Medulla oblongata (tissue), 1 donor: ENCODE data around the gene ADRA1B.
A peak's percentile ranks its signal among the peaks of the same experiment; 100 is the strongest.

ENCODE experiments used
- DNase-seq: peaks from one replicate; pipeline ENCODE4 v3.0.0-alpha.2; 2015; ENCODE audit errors: extremely low spot score

ADRA1B gene

DNA sequence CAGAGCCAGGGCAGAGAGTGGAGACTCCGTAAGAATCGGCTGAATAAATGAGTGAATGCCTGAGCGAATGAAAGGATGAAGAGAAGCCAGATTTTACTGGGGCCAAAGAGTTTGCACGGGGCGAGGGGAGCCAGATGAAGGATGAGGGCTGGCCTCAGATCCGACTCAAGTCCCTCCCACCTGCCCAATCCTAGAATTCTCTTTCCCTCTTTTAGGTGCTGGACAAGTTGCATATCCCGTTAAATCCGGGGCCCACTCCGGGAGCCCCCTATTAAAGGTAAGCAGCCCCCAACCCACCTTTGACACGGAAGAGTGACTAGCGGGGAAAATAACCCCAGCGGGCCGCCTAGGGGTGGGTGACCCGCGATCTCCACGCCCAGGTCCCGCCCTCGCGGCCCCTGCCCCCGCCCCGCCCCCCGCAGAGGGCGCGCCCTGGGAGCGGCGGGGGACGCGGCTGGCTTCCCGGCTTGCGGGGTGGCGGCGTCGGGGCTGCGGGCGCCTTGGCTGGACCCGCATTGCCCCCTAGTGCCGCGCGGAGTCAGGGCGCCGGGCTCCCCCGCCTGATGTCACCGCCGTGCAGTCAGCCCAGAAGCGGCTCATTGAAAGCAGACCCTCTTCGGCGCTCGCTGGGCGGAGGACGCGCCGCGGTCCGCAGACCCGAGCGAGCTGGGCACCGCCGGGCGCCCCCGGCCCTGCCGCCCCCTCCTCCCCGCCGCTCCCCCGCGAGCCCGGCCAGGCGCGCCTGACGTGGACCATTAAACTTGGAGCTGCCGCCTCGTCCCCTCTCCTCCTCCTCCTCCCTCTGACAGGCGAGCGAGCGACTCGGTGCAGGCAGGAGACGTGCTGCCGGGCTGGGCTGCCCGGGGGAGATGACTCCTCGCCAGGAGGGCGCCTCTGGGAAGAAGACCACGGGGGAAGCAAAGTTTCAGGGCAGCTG lies at the start of gene ADRA1B:
Gene ADRA1B (plus strand): TSS at position 579 of the 937 bp plus-strand sequence. CDS start 424 bp downstream, outside the sequence.
- DNase-seq: peak; percentile 60

DNA sequence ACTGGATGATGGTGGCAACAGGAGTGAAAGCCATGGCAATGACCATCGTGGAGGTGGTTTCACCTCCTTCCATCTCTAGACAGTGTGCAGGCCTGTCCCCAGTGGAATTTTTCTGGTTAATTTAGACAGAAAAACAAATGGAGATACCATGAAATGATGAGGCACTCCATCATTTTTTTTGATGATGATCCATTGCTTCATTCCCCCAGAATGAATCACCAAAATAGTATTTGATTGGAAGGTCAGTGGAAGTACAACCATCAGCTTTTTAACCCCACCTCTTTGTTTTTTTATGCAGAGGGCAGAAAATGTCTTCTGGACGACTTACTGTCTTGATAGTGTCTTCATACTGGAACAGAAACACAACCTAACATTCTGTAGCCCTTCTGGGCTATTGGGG lies 42.6 kb upstream of the ADRA1B start:
- no peak for DNase-seq

DNA sequence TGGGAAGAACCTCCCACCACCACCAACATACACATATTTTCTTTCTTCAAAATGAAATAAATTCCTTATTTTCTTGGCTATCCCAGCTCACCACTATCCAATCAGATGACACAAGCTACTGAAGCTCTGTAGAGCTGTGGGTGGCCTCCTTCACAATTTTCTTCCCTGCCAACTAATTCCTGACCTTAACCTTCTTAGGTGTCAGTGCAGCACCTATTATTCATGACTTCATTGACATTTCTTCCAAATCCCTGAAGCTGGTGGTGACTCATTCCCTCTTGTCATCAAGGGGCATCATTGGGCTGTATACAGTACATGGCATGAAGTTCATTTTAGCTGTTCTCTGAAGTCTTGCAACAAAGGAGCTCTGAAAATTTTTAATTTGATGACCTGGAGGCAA lies 42.0 kb upstream of the ADRA1B start:
- DNase-seq: no peak

DNA sequence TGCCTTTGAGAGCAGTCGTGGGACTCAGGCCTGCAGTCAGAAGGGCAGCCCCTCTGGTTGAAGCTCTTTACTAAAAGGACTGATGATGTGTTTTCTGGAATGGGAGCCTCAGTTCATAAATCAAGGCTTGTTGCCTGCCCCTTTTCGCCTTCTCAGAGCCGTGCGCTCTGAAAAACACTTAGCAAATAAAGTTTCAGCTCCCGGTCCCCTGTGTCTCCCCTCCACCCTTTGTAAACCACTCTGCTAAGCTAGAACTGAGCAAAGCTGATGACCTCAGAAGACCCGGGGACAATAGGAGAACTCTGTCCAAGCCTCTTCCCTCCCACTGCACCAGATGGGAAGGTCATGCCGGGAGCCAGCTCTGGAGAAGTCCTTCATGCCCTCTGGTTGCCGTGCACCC lies 39.3 kb upstream of the ADRA1B start:
- no peak for DNase-seq

DNA sequence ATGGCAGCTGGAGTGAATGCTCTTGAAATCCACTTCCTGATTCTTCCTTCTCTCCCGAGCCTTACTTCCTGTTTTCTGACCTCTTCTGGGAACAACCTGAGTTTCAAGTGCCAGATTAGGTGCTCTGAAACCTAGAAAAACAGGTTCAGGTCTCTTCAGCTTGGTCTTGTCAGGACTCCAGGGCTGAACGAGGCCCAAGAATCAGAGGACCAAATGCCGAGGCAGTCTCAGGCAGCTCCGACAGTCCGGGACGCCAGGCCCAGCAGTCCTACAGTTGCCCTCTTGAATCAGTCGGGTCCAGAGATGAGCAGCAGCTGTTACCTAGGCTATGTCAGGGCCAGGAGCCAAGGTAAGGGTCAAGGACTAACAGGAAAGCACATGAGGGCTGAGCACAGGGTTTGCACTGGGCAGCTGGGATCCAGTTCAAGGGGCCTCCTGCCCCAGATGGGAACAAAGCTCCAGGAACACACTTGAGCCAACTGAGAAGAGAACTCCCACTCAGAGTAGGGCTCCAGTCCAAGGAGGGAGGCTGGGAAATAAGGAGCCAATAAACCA lies 38.3 kb upstream of the ADRA1B start:
- peak; percentile 69 for DNase-seq

DNA sequence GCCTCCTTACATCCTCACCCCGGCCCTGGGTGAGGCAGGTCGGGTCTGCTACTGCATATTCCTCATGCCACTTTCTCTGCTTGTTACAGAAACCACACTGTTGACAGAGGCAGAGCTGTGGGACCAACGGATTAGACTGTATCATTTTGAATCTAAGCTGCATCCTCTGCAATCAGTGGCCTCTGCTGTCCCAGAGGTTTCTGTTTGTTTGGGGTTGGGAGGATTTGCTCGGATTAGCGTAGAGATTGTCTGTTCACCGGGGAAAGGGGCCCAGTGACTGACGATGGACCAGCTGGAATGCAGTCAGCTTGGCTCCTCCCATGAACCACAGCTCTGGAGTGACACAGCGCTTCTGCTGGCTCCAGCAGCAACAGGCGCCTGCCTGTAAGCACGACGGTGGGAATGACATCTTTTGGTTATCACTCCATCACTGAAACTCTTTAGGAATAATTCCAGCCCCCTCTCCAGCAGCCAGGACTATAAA lies 37.3 kb upstream of the ADRA1B start:
- peak; percentile 70 for DNase-seq

DNA sequence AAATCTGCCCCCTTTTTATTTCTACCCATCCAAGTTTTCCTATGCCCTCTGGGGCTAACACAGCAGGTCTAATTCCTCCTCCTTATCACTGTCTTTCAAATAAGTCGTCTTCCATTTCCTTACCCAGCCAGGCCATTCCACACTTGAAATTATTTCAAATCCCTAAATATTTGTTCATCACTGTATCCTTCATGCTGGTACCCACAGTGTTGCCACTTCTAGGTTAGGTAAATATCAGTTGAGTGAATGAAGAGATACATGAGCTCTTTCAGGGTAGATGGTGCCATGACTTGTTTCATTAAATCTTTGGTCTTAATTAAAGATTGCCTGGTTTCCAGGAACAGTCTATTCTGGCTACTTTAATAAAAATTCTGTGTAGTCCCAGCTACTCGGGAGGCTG lies 35.6 kb upstream of the ADRA1B start:
- no peak for DNase-seq

DNA sequence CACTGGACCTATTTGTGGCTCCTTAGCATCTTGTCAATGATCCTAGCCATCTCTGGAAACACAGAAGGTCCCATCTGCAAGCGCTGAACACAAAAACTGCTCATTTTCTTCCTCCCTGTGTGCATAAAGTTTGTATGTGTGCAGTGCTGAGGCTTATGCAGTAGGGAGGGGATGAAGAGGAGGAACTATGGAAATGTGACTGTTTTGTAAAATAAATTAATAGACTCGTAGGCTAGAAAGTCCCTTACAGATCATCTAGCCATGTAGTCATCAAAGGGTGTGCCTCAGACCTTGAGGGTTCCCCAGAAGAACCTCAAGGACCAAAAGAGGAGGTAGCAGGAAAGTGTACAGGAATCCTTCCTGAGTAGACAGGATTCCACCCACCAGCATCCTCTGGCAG lies 34.3 kb upstream of the ADRA1B start:
- no peak for DNase-seq

DNA sequence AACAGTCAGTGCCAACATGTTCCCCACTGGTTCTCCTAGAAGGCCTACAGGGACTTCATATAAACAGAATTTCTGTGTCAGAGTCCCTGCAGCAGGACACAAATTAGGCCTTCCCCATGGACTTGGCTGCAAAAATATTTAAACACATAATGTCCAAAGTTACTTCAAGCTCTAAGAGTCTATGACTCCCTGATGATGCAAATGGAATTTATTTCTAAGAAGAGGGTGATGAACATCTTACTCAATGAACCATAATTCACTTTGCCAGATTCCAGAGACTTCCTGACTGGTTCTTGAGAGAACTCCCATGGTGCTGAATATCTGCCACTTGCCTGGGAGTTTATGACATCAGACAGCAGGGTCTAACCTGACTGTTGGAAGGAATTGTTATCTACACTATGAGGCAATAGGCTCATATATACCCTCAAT lies 32.7 kb upstream of the ADRA1B start:
- no peak for DNase-seq

DNA sequence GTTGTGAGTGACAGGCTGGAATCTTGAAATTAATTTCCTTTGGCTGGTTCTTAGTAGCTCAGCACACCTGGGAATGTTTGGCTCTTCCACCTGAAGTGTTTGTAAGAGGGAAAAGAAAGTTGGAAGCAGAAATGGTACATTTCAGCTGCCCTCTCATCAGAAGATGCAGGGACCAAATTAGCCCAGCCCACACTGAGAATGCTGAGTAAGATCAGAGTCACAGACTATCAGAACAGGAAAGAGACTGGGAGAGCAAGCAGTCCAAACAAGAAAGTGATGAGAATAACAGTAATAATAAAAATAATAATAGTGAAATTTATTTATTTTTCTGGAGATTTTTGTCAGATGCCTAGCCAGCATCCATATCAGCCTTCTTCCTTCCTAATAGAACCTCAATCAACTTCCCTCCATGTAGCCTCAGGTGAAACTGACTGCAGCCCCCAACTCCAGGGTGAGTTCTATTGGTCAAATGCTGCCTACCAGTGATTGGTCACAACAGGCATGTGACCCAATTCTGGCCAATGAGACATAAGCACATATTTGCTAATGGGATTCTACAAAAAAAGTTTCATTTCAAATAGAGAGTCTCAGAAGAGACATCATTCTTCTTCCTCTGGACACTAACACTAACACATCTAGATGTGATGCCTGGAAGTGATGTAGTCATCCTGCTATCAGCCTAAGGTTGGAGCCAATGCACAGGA lies 31.2 kb upstream of the ADRA1B start:
- DNase-seq: no peak

DNA sequence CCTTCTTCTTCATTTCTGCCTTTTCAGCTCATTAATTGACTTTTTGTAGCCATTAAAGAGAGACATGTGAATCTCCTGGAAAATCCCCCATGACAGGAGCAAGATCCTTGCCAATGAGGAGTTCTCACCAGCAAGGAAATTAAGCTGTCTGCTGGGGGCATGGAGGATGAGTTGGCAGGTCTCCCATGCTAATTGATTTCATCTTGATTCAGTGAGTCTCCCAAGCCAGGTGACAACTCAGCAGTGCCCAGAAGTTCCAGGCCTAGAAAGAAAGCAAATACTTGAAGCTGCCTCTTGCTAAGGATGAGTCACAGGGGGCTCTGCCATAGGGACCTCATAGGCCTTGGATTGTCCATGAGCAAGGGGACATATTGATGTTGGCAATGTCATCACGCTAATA lies 30.0 kb upstream of the ADRA1B start:
- peak; percentile 27 for DNase-seq

DNA sequence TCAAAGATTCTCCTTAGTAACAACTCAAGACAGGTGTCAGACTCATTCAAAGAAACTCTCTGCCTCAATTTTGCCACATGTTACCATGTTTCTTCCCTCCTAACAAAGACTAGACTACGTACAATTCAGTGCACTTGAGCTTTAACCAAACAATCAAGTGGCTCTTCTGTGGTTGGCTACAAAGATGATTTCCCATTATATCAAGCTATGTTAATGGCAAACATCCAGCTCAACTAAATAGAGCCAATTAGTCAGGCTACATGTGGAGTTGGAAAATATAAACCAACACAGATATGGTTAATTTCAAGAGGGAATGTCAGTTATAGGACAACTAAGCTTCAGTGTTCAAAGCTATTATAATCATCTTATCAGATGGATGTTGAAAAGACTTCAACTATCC lies 29.2 kb upstream of the ADRA1B start:
- no peak for DNase-seq

DNA sequence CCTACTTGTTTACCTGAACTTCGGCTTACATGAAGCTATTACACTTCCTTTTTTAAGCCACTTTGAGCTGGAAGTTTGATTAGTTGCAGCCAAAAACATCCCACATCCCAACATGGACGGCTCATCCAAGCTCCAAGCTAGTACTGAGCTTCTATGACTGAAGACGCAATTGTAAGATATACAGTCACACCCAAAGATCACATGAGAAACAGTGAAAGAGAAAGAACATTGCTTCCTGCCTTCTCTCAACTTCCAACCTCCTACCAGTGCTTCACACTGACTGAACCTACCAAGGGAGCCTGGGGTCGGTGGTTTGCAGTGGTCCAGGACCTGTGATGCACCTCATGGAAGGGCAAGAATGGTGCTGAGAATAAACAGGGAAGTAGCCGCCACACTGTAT lies 27.4 kb upstream of the ADRA1B start:
- no peak for DNase-seq

DNA sequence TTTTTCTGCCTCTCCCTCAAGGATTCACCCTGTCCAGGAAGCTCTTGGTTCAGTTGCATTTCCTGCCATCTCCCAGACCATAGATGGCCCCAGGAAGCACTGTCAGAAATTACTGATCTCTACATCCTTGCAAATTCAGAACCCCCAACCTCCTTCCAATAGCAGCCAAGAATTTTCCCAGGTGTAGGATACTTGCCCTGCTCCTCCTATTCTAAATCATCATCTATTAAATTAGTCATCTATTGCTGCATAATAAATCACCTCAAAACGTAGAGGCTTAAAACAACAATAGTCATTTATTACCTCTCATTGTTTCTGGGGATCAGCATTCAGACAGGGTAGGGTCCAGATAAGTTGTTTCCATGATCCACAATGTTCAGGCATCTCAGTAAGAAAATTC lies 26.1 kb upstream of the ADRA1B start:
- DNase-seq: no peak

DNA sequence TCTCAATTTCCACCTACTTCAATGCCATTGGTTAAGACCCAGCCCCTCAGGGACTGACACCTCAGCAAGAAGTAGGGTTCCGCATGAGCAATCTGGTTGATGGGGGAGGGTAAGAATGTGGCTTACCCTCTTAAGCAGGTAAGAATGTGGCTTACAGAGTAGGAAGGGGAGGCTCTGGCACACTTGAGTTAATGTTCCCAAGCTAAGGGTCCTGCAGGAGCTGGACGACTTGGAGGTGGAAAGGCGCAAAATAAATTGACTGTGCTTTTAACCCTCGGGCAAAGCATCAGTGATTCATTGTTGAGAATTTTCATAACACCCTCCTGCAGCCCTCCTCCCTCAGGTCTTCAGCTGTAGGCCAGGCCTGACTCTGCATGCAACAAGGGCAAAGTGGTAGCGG lies 24.9 kb upstream of the ADRA1B start:
- DNase-seq: no peak

DNA sequence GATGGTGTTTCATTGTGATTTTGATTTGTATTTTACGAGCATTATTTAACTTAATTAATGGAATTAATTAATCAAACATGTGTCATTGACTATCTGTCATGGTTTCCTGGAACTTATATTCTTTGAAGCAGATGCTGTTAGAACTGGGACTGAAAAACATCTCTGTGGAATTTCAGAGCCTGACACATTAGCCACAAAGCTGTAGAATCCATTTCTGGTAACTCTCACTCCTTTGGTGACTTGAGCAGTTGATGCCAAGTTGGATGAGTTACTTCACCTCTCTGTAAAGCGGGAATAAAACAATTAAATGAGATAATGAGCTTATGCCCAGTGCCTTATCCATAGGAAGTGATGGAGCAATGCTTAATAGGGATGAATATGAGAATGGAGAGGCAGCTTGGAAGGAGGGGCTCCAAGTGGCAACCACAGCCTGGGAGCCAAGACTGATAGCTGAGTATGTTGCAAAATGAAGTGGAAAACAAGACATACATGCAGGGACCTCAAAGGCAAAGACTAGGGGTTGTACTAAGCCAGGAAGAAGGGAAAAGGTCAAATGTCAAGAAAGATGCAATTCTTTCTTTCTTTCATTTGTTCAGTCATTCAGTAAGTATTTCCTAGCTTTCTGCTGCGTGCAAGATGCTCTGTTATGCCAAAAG lies 23.1 kb upstream of the ADRA1B start:
- no peak for DNase-seq

DNA sequence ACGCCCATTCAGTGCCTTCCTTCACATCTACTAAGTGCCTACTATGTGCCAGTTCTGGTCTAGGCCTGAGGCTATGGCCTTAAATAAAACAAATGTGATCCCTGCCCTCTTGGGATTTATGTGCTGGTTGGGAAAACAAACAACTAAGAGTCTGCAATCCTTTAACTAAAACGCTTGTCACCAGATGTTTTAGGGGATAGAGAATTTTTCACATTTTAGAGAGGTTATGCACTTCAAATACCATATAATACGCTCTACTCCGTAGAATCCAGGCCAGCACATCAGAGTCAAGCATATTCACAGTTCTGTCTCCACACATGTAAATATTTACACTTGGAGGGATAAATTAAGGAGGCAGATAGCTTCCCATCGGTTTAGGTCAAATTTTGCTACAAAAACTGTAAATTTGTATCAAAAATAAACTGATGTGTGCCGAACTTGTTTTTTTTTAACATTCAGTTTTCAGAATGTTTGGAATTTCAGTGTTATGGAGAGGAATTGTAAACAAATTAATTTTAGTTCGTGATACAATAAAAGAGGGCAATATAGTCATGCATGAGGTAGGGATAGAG lies 22.0 kb upstream of the ADRA1B start:
- no peak for DNase-seq

DNA sequence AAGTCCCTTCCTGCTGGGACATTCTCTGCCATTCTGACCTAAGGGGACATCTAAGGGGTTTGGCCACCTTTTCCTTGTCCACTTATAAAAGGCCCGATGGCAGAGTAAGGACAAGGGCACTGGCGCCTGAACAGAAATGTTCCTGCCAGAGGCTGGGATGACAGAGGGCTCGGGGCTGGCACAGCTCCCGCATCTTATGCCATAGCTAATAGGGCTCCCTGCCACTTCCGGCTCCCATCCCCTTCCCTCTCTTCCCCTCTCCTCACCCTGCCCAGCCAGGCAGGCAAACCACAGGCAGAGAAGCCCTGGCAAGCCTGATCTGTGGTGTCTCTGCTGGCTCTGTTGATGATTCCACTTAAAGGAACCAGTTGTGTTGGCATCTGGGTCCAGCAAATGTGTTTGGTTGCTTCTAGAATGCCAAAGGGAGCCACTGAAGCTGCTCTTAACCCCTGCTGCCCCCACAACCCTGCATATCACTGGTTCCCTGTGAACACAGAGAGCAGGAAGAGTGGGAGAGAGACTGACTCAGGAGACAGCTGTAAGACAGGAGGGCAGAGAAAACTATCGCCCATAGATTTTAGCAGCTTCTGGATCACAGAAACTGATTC lies 18.4 kb upstream of the ADRA1B start:
- no peak for DNase-seq

DNA sequence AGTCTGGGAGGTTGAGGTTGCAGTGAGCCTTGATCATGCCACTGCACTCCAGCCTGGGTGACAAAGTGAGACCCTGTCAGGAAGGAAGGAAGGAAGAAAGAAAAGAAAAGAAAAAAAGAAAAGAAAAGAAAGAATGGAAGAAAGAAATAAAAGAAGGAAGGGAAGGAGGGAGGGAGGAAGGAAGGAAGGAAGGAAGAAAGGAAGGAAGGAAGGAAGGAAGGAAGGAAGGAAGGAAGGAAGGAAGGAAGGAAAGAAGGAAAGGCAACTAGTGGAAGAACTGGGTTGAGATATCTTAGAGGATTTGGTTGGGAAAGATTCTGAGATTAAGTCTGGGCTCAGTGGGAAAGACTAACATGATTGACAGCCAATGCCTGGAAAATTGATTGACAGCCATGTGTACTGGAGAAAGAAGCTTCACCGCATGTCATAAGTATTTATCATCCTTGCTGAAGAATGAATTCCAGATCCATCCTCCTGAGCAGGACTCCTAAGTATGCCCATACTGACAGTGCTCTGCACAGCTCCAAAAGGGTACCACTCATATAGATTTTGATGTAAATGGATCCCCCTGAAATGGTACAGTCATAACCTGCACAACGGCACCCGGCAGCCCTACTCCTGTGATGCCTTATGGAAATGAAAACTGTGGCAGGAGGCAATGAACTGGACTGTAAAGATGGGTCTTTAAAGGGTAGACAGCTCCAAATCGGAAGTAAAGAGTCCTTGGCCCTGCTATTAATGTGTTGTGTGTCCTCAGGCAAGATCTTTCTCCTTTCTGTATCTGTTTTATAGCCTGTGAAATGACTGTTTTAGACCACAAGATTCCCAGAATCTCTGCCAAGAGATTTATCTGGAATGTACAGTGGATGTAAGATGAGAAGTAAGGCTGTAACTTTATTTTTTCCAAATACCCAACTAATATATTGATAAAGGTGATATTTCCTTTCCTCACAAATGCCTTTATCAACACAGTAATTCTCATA lies 16.9 kb upstream of the ADRA1B start:
- no peak for DNase-seq

DNA sequence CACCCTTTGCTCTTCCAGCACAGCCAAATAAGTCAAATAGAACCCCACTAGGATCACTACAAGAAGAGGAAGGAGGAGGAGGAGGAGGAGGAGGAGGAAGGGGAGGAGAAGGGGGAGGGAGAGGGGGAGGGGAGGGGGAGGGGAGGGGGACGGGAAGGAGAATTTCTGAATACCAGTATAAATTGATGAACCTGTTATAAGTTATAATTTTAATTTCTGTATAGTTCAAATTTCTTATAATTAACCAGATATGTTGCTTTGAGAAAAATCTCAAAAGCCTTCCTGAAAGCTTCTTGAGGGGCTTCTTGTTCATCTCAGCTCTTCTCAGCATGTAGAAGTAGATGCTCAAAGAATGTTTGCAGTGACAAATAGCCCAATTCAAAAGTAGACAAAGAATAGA lies 15.0 kb upstream of the ADRA1B start:
- DNase-seq: no peak
